Common myeloid progenitor, CD34-positive (primary cell): ENCODE data around the gene DSEL. TPM values are rescaled to one million over a fixed set of nuclear protein-coding genes. Genes with fewer than 3 reads are reported as not detected.
A peak's percentile ranks its signal among the peaks of the same experiment; 100 is the strongest.

Experiments used
- CTCF ChIA-PET: fragments of 350-600 bp; sonication (Branson Sonifier 250); formaldehyde crosslinking; loops from one replicate; lab custom pipeline; 2021; ENCODE audit warnings: antibody characterized with exemption; lab: Charles Lee
- POLR2A ChIA-PET: fragments of 350-600 bp; sonication (Branson Sonifier 250); formaldehyde crosslinking; loops from one replicate; lab custom pipeline; 2021; ENCODE audit warnings: antibody characterized with exemption; lab: Charles Lee
- DNase-seq, 3 donors: peaks; one replicate each; pipeline versions ENCODE4 v3.0.0 to v3.0.0-alpha.2; 2013
- H3K27ac ChIP-seq, 2 experiments: 1 replicate in 1 of 2; 2 replicates in 1 of 2; pipeline ENCODE4 v1.7.0; 2013; ENCODE audit warnings: inconsistent platforms in 2 of 2, low read length in 2 of 2, mild to moderate bottlenecking in 2 of 2, low read depth in 1 of 2, moderate library complexity in 1 of 2; ENCODE audit not compliant: severe bottlenecking in 2 of 2, insufficient read depth in 1 of 2, poor library complexity in 1 of 2
- H3K27me3 ChIP-seq, 5 experiments: replicated peaks in 2 of 5; 1 replicate in 3 of 5; 2 replicates in 2 of 5; pipeline versions ENCODE4 v1.6.1 to v1.7.0; 2013; ENCODE audit warnings: low read length in 4 of 5, mild to moderate bottlenecking in 2 of 5, moderate library complexity in 2 of 5, inconsistent platforms in 1 of 5; ENCODE audit not compliant: insufficient read depth in 5 of 5, control insufficient read depth in 4 of 5
- H3K36me3 ChIP-seq, 4 experiments: 1 replicate in 2 of 4; 2 replicates in 2 of 4; pipeline versions ENCODE4 v1.6.1 to v1.7.0; 2013; ENCODE audit warnings: low read length in 3 of 4, control low read depth in 1 of 4, mild to moderate bottlenecking in 1 of 4; ENCODE audit not compliant: control insufficient read depth in 4 of 4, insufficient read depth in 4 of 4
- H3K4me1 ChIP-seq, 4 experiments: 1 replicate in 3 of 4; 2 replicates in 1 of 4; pipeline versions ENCODE4 v1.6.1 to v1.7.1; 2013; ENCODE audit warnings: low read length in 3 of 4, mild to moderate bottlenecking in 3 of 4, control low read depth in 1 of 4, inconsistent platforms in 1 of 4, moderate library complexity in 1 of 4; ENCODE audit not compliant: control insufficient read depth in 4 of 4, insufficient read depth in 4 of 4; ENCODE audit errors: control extremely low read depth in 1 of 4
- H3K4me3 ChIP-seq, 7 experiments: 1 replicate in 4 of 7; 2 replicates in 3 of 7; pipeline versions ENCODE4 v1.5.1 to v1.7.0; 2013; ENCODE audit warnings: mild to moderate bottlenecking in 7 of 7, low read length in 6 of 7, moderate library complexity in 6 of 7, inconsistent platforms in 2 of 7, low read depth in 2 of 7, control low read depth in 1 of 7; ENCODE audit not compliant: insufficient read depth in 4 of 7, control insufficient read depth in 1 of 7; ENCODE audit errors: extremely low read depth in 1 of 7
- H3K9me3 ChIP-seq, 5 experiments: 1 replicate in 4 of 5; 2 replicates in 1 of 5; pipeline versions ENCODE4 v1.6.1 to v1.7.1; 2013; ENCODE audit warnings: low read length in 4 of 5, mild to moderate bottlenecking in 2 of 5, inconsistent platforms in 1 of 5, low read depth in 1 of 5, moderate library complexity in 1 of 5; ENCODE audit not compliant: control insufficient read depth in 4 of 5, insufficient read depth in 2 of 5; ENCODE audit errors: control extremely low read depth in 1 of 5
- WGBS: methylation state at CpG from one replicate; pipeline ENCODE4 v1.1.5; 2013; ENCODE audit not compliant: insufficient coverage; 5-methylcytosine and 5-hydroxymethylcytosine counted together
- polyA plus RNA-seq: library from polyadenylated mRNA; unstranded; fragments of 120-200 nt; gene quantifications from one replicate; pipeline ENCODE4 v1.2.1, GENCODE V29; 2013

The DSEL gene
- polyA plus RNA-seq, result 0.55 TPM

DNA sequence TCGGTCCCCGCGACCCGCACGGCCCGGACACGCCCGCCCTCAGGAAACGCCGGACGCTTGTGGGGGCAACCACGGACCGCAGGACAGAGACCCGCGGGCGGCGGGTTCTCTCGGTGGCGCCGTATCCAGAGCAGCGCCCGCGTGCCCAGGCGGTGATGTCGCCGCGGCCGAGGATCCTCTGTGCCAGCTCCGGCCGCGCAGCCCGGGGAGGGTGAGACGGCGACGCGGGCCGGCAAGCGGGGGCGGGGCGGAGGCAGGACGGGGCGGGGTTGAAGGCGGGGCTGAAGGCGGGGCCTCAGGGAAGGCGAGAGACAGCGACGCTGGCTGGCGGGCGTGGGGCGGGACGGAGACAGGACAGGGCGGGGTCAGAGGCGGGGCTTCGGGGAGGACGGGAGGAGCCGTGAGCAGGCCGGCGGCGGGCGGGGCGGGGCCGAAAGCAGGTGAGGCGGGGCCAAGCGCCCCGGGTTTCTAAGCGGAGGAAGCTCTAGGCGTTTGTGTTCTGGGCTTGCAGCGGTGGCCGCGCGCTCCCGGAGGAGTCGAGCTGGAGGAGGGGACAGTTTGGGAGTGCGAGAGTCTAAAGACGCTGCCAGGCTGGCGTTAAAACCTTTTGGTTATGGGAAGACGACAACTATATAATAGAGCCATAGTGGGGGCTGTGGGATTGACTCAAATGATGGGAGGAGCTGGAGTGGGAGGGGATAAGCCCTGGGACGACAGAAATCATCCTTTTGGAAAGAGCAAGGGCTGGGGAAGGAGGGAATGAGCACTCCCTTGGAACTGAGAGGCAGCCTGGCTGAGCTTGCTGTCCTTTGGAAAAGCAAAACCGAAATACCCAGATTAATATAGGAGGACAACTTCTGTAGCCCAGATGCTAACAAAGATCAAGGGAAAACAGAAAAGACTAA is at the start of gene DSEL:
DSEL (minus strand) TSS at position 182 of the 905 bp plus-strand sequence. CDS start 2,112 bp downstream, outside the sequence.
- DNase-seq, result peak; percentile 89 to 93 (median 92)
- Histone ChIP-seq H3K4me3 (peak within 1 kb of the TSS; percentile 60 to 87 (median 71)), H3K27me3 (peaks cover 0 to 19% (median 7%) of the 10 kb centered on the region in 5 experiments), H3K4me1 (peaks cover 6 to 14% (median 11%) of the 10 kb centered on the region in 4 experiments), H3K36me3 (no peaks in the 10 kb centered on the region), H3K9me3 (no peaks in the 10 kb centered on the region), H3K27ac (no peak within 1 kb of the TSS)
- CTCF ChIA-PET, result interaction anchor here (1.0 to 1.9 kb wide), 5 partner anchors 9 to 1144 kb away, joined by 3 to 5 read pairs (median 3); no protein-coding TSS in a partner anchor
- POLR2A ChIA-PET, result no interaction called here
- WGBS, result under 1% methylated on average over 53 of the region's 79 CpGs

DNA sequence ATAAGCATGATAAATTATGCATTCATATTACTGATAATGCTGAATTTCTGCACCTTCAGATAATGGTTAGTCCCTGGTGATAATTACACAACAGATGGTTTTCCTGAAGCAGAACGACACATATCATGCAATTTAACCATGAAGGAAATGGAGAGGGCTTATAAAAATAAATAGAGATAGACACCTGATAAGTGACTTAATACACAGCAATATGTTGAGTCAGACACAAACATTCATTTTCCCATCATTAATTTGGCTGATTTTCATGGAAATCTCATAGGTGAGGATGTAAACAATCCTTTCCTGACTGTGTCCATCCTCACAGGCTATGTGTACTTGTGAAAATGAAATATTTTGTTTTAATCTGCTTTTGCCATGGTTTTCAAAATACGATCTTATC is 36.9 kb upstream of the DSEL start:
- no peak overlapping the region for H3K27ac ChIP-seq
- no peaks in the 10 kb centered on the region for H3K36me3 ChIP-seq
- no peaks in the 10 kb centered on the region for H3K27me3 ChIP-seq
- no peak for DNase-seq
- no peaks in the 10 kb centered on the region for H3K4me1 ChIP-seq
- no peaks in the 10 kb centered on the region for H3K9me3 ChIP-seq
- ChIA-PET CTCF (no interaction called here), POLR2A (no interaction called here)
- H3K4me3 ChIP-seq, result no peak overlapping the region
- no CpG with 5 or more reads among the region's 2 CpGs for WGBS

DNA sequence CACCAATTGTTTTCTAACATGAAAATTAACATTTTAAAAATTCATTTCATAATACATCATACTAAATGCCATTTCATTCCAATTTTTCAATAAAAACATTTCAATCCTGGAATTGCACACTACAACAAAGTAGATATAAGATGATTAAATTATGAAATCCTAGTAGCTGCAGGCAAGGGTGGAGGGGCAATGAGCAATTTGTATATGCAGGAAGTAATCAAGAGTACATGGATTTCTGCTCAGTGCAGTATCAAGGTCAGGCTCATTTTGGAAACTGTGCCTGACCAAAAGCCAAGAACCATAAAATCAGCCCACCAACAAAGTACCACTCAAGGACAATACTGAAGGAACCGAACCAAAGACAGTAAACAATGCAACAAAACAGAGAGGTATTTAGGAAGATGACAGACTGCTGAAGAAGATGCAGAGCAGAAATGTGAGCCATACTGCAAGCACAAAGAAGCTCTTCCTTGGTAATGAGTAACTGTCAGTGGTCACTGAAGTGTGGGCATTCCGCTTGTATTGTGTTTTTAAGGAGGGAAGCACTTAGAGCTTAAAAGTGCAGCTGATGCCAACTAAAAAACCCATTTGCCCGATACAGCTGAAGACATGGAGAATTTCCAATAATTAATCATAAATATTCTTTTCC is 34.5 kb upstream of the DSEL start:
- Histone ChIP-seq H3K36me3 (no peaks in the 10 kb centered on the region), H3K27me3 (no peaks in the 10 kb centered on the region), H3K4me3 (no peak overlapping the region), H3K4me1 (no peaks in the 10 kb centered on the region), H3K27ac (no peak overlapping the region), H3K9me3 (no peaks in the 10 kb centered on the region)
- WGBS, result 100% methylated on average over 1 of the region's 3 CpGs
- no peak for DNase-seq
- ChIA-PET CTCF (no interaction called here), POLR2A (no interaction called here)

DNA sequence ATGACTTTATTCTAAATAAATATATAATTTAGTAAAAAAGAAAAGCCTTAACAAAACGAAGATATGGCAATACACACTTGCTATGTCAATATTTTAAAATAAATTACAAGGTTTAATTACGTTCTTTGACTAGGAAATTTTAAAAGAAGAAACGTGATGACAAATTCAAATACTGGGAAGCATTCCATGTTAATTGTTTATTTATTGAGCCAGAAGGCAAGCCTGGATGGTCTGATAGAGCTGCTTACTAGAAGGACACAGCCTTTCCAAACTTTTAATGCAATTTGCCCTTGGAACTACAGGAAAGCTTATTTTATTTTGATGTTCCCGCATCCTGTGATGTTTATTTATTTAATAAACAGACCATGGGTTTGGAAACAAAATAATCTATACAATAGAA is 33.4 kb upstream of the DSEL start:
- no peak overlapping the region for H3K4me3 ChIP-seq
- ChIA-PET CTCF (no interaction called here), POLR2A (no interaction called here)

DNA sequence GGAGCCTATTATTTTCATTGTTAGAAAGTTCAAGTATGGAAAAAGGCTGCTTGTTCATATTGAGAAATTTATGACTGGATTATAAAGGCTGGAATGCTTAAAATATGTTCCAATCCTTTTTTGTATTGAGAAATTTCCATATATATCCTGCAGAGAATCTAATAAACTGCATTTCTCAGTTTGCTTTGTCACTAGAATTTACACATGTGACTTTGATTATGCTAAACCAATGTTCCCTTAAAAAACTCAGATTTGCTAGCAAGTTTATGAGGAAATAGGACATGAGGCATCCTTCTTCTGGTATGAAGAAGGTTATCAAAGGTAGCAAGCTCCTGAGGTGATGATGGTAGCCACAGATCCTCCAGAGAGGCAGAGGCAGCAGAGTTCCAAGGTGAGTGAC is 29.2 kb upstream of the DSEL start:
- POLR2A ChIA-PET, result no interaction called here
- H3K27me3 ChIP-seq, result no peaks in the 10 kb centered on the region
- DNase-seq, result no peak
- CTCF ChIA-PET, result no interaction called here
- no peak overlapping the region for H3K27ac ChIP-seq
- no peaks in the 10 kb centered on the region for H3K9me3 ChIP-seq
- H3K36me3 ChIP-seq, result no peaks in the 10 kb centered on the region
- H3K4me3 ChIP-seq, result no peak overlapping the region
- no peaks in the 10 kb centered on the region for H3K4me1 ChIP-seq

More for the DNA sequence above, 33.4 kb upstream of the DSEL start:
- H3K36me3 ChIP-seq, result no peaks in the 10 kb centered on the region
- WGBS, result no CpG with 5 or more reads among the region's 4 CpGs
- H3K9me3 ChIP-seq, result no peaks in the 10 kb centered on the region
- DNase-seq, result no peak
- no peaks in the 10 kb centered on the region for H3K4me1 ChIP-seq
- no peak overlapping the region for H3K27ac ChIP-seq
- H3K27me3 ChIP-seq, result no peaks in the 10 kb centered on the region

DNA sequence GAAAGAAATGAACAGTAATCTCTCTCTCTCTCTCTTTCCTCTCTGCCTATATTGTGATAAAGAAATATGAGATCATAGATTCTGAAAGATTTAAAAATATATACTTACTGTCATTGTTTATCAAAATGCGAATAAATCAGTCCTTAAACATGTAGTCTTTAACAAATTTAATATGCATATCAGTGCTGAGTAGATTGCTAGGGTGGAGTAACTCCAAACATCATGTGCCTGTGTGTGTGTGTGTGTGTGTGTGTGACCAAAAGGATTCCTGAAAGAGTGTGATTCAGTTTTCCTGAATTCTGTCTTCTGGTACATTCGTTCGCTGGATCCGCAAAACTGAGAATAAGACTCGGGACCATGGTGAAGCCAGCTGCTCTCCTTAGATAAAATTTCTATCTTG is 24.0 kb upstream of the DSEL start:
- Histone ChIP-seq H3K27me3 (no peaks in the 10 kb centered on the region), H3K4me1 (no peaks in the 10 kb centered on the region), H3K27ac (no peak overlapping the region), H3K9me3 (no peaks in the 10 kb centered on the region), H3K36me3 (no peaks in the 10 kb centered on the region), H3K4me3 (no peak overlapping the region)
- no CpG with 5 or more reads among the region's 5 CpGs for WGBS
- POLR2A ChIA-PET, result no interaction called here
- DNase-seq, result no peak
- CTCF ChIA-PET, result no interaction called here

DNA sequence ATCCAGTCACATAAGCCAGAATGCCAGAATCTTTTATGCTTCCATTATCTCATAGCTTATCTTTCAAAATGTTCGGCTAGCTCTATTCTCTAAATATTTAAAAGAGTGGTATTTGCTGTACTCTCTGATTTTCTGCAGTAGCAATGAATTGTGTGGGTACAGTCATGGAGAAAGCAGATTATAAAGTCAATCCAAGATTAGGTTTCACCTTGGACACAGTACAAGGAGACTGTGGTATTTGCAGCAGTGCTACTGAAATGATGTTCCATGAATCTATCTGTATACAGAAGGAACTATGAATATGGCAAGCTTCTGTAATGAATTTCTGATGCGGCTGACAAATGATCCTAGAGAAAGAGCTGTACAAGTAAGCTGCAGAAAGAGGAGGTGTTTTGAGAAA is 15.4 kb upstream of the DSEL start:
- ChIA-PET POLR2A (no interaction called here), CTCF (no interaction called here)
- WGBS, result 100% methylated on average over 1 of the region's 2 CpGs
- no peak for DNase-seq
- no peak overlapping the region for H3K27ac ChIP-seq
- no peaks in the 10 kb centered on the region for H3K4me1 ChIP-seq
- H3K4me3 ChIP-seq, result no peak overlapping the region
- no peaks in the 10 kb centered on the region for H3K9me3 ChIP-seq
- H3K36me3 ChIP-seq, result no peaks in the 10 kb centered on the region
- peaks cover 0 to 4% (median 0%) of the 10 kb centered on the region in 5 experiments for H3K27me3 ChIP-seq
